Cardiac atrium fibroblast (primary cell): ENCODE results near the gene RGL2. TPM values are rescaled to one million over a fixed set of nuclear protein-coding genes. Genes with fewer than 3 reads are reported as not detected.

Experiments
- total RNA-seq: library from RNA; depleted of rRNA; stranded (reverse); fragments of >200 nt; gene quantifications from 2 replicates; pipeline ENCODE4 v1.2.3, GENCODE V29; 2015

The RGL2 gene, protein sequence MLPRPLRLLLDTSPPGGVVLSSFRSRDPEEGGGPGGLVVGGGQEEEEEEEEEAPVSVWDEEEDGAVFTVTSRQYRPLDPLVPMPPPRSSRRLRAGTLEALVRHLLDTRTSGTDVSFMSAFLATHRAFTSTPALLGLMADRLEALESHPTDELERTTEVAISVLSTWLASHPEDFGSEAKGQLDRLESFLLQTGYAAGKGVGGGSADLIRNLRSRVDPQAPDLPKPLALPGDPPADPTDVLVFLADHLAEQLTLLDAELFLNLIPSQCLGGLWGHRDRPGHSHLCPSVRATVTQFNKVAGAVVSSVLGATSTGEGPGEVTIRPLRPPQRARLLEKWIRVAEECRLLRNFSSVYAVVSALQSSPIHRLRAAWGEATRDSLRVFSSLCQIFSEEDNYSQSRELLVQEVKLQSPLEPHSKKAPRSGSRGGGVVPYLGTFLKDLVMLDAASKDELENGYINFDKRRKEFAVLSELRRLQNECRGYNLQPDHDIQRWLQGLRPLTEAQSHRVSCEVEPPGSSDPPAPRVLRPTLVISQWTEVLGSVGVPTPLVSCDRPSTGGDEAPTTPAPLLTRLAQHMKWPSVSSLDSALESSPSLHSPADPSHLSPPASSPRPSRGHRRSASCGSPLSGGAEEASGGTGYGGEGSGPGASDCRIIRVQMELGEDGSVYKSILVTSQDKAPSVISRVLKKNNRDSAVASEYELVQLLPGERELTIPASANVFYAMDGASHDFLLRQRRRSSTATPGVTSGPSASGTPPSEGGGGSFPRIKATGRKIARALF
- 31.4 and 36.6 TPM in 2 replicates for total RNA-seq

DNA sequence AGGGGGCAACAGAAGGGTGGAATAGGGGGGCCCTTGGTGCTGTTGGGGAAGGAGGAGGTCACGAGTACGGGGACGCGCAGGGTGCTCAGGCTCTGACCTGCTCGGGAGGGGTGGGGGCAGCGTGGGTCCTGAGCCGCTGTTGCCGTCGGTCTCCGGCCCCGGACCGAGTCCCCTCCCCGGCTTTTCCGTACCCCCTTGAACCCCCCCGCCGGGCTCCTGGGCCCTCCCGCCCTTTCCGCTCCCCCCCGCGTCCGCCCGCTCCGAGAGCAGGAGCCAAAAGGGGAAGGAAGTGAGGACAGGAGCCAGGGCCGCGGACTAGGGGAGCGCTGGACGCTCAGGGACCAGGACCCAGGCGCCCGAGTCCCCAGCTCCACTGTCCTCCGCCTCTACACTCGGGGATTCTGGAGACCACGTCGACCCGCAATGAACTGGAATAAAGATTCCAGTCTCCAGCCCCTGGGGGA is at the start of gene RGL2:
Gene RGL2 (minus strand): TSS at position 170 of the 464 bp plus-strand sequence. CDS start 332 bp downstream, outside the sequence.

DNA sequence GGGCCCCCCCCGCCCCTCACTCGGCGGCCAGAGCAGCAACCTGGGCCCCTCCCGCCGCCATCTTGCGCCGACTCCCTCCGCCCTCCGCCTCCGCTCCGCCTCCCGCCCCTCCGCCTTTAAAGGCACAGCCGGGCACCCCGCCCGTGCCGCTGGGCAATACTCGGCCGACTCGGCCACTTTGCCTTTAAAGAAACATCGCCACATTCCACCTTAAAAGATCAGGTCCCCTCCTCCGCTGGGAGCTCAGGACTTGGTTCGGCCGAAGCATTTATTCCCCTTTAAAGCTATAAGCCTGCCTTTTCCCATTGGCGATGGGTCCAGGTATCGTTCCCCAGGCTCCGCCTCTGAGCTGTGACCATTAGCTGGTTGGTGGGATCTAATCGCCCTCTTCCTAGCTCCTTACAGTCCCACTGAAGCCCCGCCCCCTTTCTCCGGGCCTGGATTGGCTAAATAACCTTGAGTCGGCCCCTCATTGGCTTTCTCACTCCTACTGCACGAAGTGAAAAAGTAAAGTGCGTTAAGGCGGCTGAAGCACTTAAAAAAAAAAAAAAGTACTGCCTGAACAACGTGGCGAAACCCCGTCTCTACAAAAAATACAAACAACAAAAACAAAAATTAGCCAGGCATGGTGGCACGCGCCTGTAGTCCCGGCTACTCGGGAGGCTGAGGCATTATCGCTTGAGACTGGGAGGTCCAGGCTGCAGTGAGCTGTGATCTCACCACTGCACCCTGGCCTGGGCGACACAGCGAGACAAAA is 19.1 kb upstream of the RGL2 start, which contains the start of gene ZBTB22:
Gene ZBTB22 (minus strand): TSS at position 76 of the 757 bp plus-strand sequence. CDS start 828 bp downstream, outside the sequence.

DNA sequence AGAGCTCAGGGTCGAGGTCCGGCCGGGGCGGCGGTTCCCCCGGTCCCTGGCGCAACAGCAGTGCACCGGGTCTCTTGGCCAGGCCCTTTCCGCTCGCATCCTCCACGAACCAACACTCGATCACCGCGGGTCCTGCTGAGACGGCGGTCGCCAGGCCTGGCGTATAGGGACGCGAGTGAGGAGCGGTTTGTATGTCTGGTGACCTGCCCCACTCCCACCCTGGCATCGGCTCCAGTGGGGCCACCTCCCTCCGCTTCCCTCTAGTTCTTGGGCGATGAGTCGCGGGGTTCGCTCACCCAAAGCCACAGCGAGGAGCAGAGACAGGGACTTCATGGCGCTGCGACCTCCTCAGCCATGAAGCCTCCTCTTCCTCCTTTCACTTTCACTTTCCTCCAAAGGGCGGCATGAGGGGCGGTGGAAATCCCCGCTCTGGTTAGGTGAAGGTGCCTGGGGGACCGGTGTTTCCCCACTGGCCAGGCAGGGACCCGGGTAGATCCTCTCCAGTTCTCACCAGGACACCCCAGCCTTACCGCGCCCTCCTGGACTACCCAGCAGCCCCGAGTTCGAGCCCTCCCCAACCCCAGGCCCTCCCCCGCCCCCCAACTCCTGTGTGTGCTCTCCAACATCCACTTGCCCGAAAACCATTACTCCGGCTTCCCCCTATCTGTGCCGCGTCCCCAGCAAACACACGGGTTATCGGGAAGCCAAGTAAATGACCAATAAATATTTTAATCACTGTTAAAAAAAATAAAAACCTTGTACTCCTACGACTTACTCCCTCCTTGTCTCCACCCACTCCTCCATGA is 15.2 kb upstream of the RGL2 start, which contains the start of gene TAPBP:
Gene TAPBP (minus strand): TSS at position 370 of the 806 bp plus-strand sequence. CDS start 37 bp downstream, at position 333.

DNA sequence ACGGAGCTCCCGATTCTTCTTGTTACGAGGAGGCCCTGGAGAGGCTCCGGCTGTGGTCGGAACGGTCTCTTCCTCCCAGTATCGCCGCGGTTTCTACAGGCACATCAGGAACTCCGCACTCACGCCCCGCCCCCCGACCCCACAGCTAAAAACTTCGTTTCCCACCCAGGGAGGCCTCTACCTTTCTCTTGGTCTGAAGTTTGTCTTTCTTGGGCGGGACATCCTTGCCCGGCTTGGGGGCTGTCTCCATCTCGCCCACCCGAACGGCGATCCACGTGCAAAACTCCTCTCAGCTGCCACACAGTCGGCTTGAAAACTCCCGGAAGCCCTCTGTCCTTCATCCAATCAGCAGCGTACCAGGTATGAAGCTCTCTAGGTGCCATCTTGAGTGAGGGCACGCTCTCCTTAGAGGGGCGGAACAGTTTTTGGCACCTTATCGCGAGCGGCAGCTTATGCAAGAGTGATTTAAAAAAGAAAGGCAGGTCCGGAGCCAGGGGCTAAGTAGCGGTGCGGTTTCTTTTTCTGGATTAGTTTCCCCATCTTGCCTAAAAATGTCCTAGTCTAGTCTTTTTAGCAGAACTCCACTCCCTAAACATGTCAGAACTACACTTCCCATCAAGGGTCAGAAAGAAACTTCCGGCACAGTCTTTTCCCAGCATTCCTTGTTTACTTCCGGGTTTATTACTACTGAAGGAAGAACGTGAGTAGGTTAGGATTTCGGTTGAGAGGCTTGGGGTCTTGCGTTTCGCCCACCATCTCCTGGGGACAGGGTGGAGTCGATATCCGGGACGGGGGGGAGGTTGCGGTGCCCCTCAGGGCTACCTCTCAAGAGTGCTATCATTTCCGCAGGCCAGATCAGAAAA is 9.6 kb downstream of the RGL2 start, which contains the start of the genes PFDN6 and WDR46:
Gene PFDN6 (plus strand): TSS at position 681 of the 863 bp plus-strand sequence. CDS start 256 bp downstream, outside the sequence.
Gene WDR46 (minus strand): TSS at position 319 of the 863 bp plus-strand sequence. CDS start 69 bp downstream, at position 250.

DNA sequence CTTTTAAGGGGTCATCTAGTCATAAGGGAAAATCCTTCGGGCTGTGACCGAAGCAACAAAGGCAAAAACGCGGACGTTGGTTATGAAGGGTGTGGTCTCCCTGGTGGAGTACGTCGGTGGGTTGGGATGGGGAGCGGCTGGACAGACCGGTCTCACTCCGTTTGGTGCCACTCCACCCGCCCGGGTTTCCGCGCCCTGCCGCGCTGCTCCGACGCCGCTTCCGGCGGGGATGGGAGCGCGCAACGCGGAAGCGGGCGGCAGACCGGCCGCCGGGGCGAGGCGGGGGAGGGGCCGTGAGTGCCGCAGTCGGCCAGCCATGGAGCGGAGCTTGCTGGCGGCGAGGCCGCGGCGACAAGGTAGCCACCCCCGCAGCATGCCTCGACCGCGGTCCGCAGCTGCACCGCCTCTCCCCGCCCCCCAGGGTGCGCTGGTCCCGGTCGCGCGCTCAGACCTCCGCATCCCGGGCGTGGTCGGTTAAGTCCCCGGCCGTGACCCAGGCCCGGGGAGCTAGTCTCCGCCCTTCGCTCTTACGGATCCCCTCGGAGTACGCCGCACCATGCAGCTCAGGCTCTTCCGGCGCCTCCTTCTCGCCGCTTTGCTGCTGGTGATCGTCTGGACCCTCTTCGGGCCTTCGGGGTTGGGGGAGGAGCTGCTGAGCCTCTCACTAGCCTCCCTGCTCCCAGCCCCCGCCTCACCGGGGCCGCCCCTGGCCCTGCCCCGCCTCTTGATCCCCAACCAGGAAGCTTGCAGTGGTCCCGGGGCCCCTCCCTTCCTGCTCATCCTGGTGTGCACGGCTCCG is 21.7 kb downstream of the RGL2 start, which contains the start of gene B3GALT4:
Gene B3GALT4 (plus strand): TSS at position 260 of the 799 bp plus-strand sequence. CDS start 297 bp downstream, at position 557.

DNA sequence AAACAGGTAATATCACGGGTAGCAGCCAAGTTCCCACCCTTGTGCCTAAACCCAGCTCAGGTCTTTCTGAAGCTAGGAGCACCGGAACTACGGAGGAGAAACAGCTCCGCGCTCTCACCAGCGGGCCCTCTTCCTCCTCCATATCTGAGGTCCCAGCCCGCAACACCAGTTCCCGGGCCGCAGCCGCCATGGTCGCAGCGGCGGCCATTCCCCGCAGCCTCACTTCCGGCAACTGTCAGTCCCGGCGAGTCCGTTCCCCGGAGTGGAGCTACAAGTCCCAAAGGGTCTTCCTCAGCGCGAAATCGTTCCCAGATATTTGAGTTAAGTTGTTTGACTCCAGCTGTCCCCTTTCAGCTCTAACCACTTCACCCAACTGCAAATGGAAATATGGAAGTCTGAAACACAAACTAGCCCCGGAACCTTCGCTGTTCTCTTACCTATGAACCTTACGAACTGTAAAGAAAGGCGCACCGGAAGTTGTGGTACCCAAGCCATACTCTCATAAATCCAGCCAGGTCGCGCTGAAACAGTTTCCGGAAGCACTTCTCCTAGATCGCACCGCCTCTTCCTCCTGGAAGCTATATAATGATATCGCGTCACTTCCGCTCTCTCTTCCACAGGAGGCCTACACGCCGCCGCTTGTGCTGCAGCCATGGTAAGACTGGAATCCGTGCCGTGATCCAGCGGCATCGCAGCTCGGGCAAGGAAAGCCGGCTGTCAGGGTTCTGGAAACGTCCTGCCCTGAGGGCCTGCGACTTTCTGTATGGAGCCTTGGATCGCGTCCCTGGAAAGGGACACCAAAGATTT is 27.1 kb downstream of the RGL2 start, which contains the start of the genes RPS18 and VPS52:
Gene RPS18 (plus strand): TSS at position 608 of the 807 bp plus-strand sequence. CDS start 45 bp downstream, at position 653.
Gene VPS52 (minus strand): TSS at position 409 of the 807 bp plus-strand sequence. CDS start 201 bp downstream, at position 208.

Other genes starting within 250 kb of the RGL2 start
- 1.4 and 1.6 TPM in 2 replicates for gene HLA-DPA1, start 225.3 kb downstream of the RGL2 start, total RNA-seq
- 12.1 and 27.1 TPM in 2 replicates for gene HLA-DPB1, start 223.0 kb downstream of the RGL2 start, total RNA-seq
- gene COL11A2, start 106.5 kb downstream of the RGL2 start, total RNA-seq, result 0.16 and 0.18 TPM in 2 replicates
- gene RXRB, start 98.3 kb downstream of the RGL2 start, total RNA-seq, result 15.1 and 23.3 TPM in 2 replicates
- gene SLC39A7, start 98.1 kb downstream of the RGL2 start, total RNA-seq, result 166 and 183 TPM in 2 replicates
- 3.1 and 9.0 TPM in 2 replicates for gene HSD17B8, start 94.3 kb downstream of the RGL2 start, total RNA-seq
- gene RING1, start 90.4 kb downstream of the RGL2 start, total RNA-seq, result 9.9 and 12.6 TPM in 2 replicates
- gene VPS52, start 27.1 kb downstream of the RGL2 start, total RNA-seq, result 28.2 and 40.2 TPM in 2 replicates
- 4,152 and 5,581 TPM in 2 replicates for gene RPS18, start 26.9 kb downstream of the RGL2 start, total RNA-seq
- gene B3GALT4, start 21.8 kb downstream of the RGL2 start, total RNA-seq, result 2.3 and 3.6 TPM in 2 replicates
- 44.2 and 59.8 TPM in 2 replicates for gene WDR46, start 9.7 kb downstream of the RGL2 start, total RNA-seq
- gene PFDN6, start 9.3 kb downstream of the RGL2 start, total RNA-seq, result 48.1 and 49.3 TPM in 2 replicates
- gene TAPBP, start 15.1 kb upstream of the RGL2 start, total RNA-seq, result 63.7 and 110 TPM in 2 replicates
- gene ZBTB22, start 18.8 kb upstream of the RGL2 start, total RNA-seq, result 15.9 and 19.0 TPM in 2 replicates
- gene DAXX, start 24.0 kb upstream of the RGL2 start, total RNA-seq, result 41.7 and 42.3 TPM in 2 replicates
- gene KIFC1, start 92.9 kb upstream of the RGL2 start, total RNA-seq, result 6.0 and 6.8 TPM in 2 replicates
- gene PHF1, start 112.1 kb upstream of the RGL2 start, total RNA-seq, result 23.5 and 23.8 TPM in 2 replicates
- 134 and 151 TPM in 2 replicates for gene CUTA, start 119.2 kb upstream of the RGL2 start, total RNA-seq
- 2.9 and 3.7 TPM in 2 replicates for gene SYNGAP1, start 121.1 kb upstream of the RGL2 start, total RNA-seq
- gene ZBTB9, start 155.6 kb upstream of the RGL2 start, total RNA-seq, result 3.1 and 3.2 TPM in 2 replicates